Stomach (tissue), 4 donors: Measurements from ENCODE around the gene SLITRK2.

ENCODE experiments used
- CTCF ChIP-seq, 7 experiments: fragments of 450-650 bp in 4 of 7; fragments of 200-600 bp in 3 of 7; sonication (generic) in 3 of 7; IDR thresholded peaks; one replicate each; pipeline ENCODE4 v1.5.1; 2016 to 2019; ENCODE audit warnings: antibody characterized with exemption in 7 of 7, control low read depth in 2 of 7, mild to moderate bottlenecking in 1 of 7
- EP300 ChIP-seq: sonication (generic); formaldehyde crosslinking; IDR thresholded peaks from one replicate; pipeline ENCODE4 v1.6.1; 2017; ENCODE audit warnings: antibody characterized with exemption
- POLR2A ChIP-seq, 4 donors: fragments of 450-650 bp; IDR thresholded peaks; one replicate each; pipeline ENCODE4 v1.6.1; 2016; ENCODE audit warnings: antibody characterized with exemption in 4 of 4, control low read depth in 2 of 4, mild to moderate bottlenecking in 1 of 4, moderate library complexity in 1 of 4
- POLR2AphosphoS5 ChIP-seq, 3 donors: sonication (generic); formaldehyde crosslinking; IDR thresholded peaks; one replicate each; pipeline ENCODE4 v1.6.1; 2016; ENCODE audit warnings: antibody characterized with exemption in 3 of 3

- TF ChIP-seq CTCF (IDR thresholded peaks at IDR 0.05) (no peak), POLR2A (IDR thresholded peaks at IDR 0.05) (no peak), POLR2AphosphoS5 (IDR thresholded peaks at IDR 0.05) (no peak), EP300 (no peak)
Observed at GRCh38 chrX:145818186-145819113, 821 bp downstream of the SLITRK2 start.
